H9 (cell line): ENCODE data around the gene ERICH4. TPM values are rescaled to one million over a fixed set of nuclear protein-coding genes. Genes with fewer than 3 reads are reported as not detected.
A peak's percentile ranks its signal among the peaks of the same experiment; 100 is the strongest.
"Not testable (repeated sequence)": the region's sequence is repeated elsewhere in the genome, so short reads cannot be mapped to it uniquely, and the experiment has no call there.

Source experiments
- DNase-seq: peaks from one replicate; pipeline ENCODE4 v3.0.0-alpha.2; 2017
- H2AFZ ChIP-seq: one replicate; pipeline ENCODE4 v1.6.1; 2013; ENCODE audit warnings: mild to moderate bottlenecking, low read length, control low read depth, moderate library complexity
- H2AK5ac ChIP-seq: 2 replicates; pipeline ENCODE4 v1.6.1; 2013; ENCODE audit warnings: low read length, control low read depth, mixed read lengths; ENCODE audit not compliant: insufficient read length
- H2BK120ac ChIP-seq: one replicate; pipeline ENCODE4 v1.6.1; 2013; ENCODE audit warnings: low read depth, mild to moderate bottlenecking, low read length, control low read depth, inconsistent platforms; ENCODE audit not compliant: poor library complexity, severe bottlenecking
- H2BK12ac ChIP-seq: 2 replicates; pipeline ENCODE4 v1.6.1; 2013; ENCODE audit warnings: low read length, control low read depth, mixed read lengths, low read depth; ENCODE audit not compliant: insufficient read length
- H2BK15ac ChIP-seq: 2 replicates; pipeline ENCODE4 v1.6.1; 2013; ENCODE audit warnings: low read depth, low read length, control low read depth
- H2BK20ac ChIP-seq: one replicate; pipeline ENCODE4 v1.6.1; 2013; ENCODE audit warnings: low read depth, mild to moderate bottlenecking, low read length, control low read depth, inconsistent platforms; ENCODE audit not compliant: poor library complexity, severe bottlenecking
- H2BK5ac ChIP-seq: 2 replicates; pipeline ENCODE4 v1.6.1; 2013; ENCODE audit warnings: low read length, control low read depth, mixed read lengths; ENCODE audit not compliant: insufficient read length
- H3K14ac ChIP-seq: 2 replicates; pipeline ENCODE4 v1.6.1; 2013; ENCODE audit warnings: low read length, control low read depth; ENCODE audit not compliant: insufficient read depth
- H3K18ac ChIP-seq: 2 replicates; pipeline ENCODE4 v1.6.1; 2013; ENCODE audit warnings: low read depth, mild to moderate bottlenecking, mixed read lengths, low read length, control low read depth; ENCODE audit not compliant: insufficient read length
- H3K23ac ChIP-seq: 2 replicates; pipeline ENCODE4 v1.6.1; 2013; ENCODE audit warnings: low read length, control low read depth, mixed read lengths, low read depth; ENCODE audit not compliant: insufficient read length
- H3K23me2 ChIP-seq: 2 replicates; pipeline ENCODE4 v1.6.1; 2013; ENCODE audit warnings: low read depth, mild to moderate bottlenecking, mixed read lengths, low read length, control low read depth; ENCODE audit not compliant: insufficient read length, poor library complexity, severe bottlenecking
- H3K27ac ChIP-seq: 2 replicates; pipeline ENCODE4 v1.5.1; 2013; ENCODE audit warnings: low read length, control low read depth, mixed read lengths, low read depth; ENCODE audit not compliant: insufficient read length
- H3K27me3 ChIP-seq: 2 replicates; pipeline ENCODE4 v1.6.1; 2013; ENCODE audit warnings: low read length, control low read depth, inconsistent platforms; ENCODE audit not compliant: insufficient read depth
- H3K4ac ChIP-seq: 2 replicates; pipeline ENCODE4 v1.6.1; 2013; ENCODE audit warnings: low read depth, mild to moderate bottlenecking, control low read depth, inconsistent platforms, low read length, moderate library complexity
- H3K4me1 ChIP-seq: 2 replicates; pipeline ENCODE4 v1.6.1; 2013; ENCODE audit warnings: low read length, control low read depth, inconsistent platforms; ENCODE audit not compliant: insufficient read depth
- H3K4me2 ChIP-seq: 2 replicates; pipeline ENCODE4 v1.6.1; 2013; ENCODE audit warnings: low read length, control low read depth, mixed read lengths; ENCODE audit not compliant: insufficient read length, insufficient read depth
- H3K56ac ChIP-seq: 2 replicates; pipeline ENCODE4 v1.6.1; 2013; ENCODE audit warnings: low read depth, mild to moderate bottlenecking, mixed read lengths, low read length, control low read depth; ENCODE audit not compliant: insufficient read length
- H3K79me1 ChIP-seq: 2 replicates; pipeline ENCODE4 v1.6.1; 2013; ENCODE audit warnings: low read depth, mild to moderate bottlenecking, moderate library complexity, low read length, control low read depth, inconsistent platforms; ENCODE audit not compliant: insufficient read depth, poor library complexity, severe bottlenecking
- H3K79me2 ChIP-seq: 2 replicates; pipeline ENCODE4 v1.6.1; 2013; ENCODE audit warnings: low read length, control low read depth, inconsistent platforms; ENCODE audit not compliant: insufficient read depth
- H3K9ac ChIP-seq: 2 replicates; pipeline ENCODE4 v1.6.1; 2013; ENCODE audit warnings: low read length, control low read depth, mixed read lengths; ENCODE audit not compliant: insufficient read length; ENCODE audit errors: extremely low read depth
- H3K9me3 ChIP-seq: one replicate; pipeline ENCODE4 v1.6.1; 2013; ENCODE audit warnings: low read depth, low read length, inconsistent platforms; ENCODE audit not compliant: control insufficient read depth
- H3T11ph ChIP-seq: one replicate; pipeline ENCODE4 v1.6.1; 2013; ENCODE audit warnings: mild to moderate bottlenecking, low read length, control low read depth, inconsistent platforms
- H4K20me1 ChIP-seq: one replicate; pipeline ENCODE4 v1.6.1; 2013; ENCODE audit not compliant: control insufficient read depth, insufficient read length, insufficient read depth
- H4K5ac ChIP-seq: 2 replicates; pipeline ENCODE4 v1.6.1; 2013; ENCODE audit warnings: low read depth, mild to moderate bottlenecking, mixed read lengths, low read length, control low read depth; ENCODE audit not compliant: insufficient read length
- H4K8ac ChIP-seq: replicated peaks from 2 replicates; pipeline ENCODE4 v1.6.1; 2013; ENCODE audit warnings: low read length, control low read depth, mixed read lengths, low read depth; ENCODE audit not compliant: insufficient read length
- H4K91ac ChIP-seq: 2 replicates; pipeline ENCODE4 v1.6.1; 2013; ENCODE audit warnings: low read depth, mild to moderate bottlenecking, moderate library complexity, mixed read lengths, low read length, control low read depth; ENCODE audit not compliant: insufficient read length
- H3K27ac Mint-ChIP-seq, 3 experiments: 2 replicates in 2 of 3; 3 replicates in 1 of 3; pipeline ENCODE4 v1.8.0; 2020 to 2021; ENCODE audit warnings: mixed read lengths in 3 of 3, mild to moderate bottlenecking in 1 of 3, moderate library complexity in 1 of 3
- H3K27me3 Mint-ChIP-seq: 2 replicates; pipeline ENCODE4 v1.8.0; 2021; ENCODE audit warnings: low read depth, mild to moderate bottlenecking, moderate library complexity, mixed read lengths
- H3K36me3 Mint-ChIP-seq, 3 experiments: 2 replicates in 2 of 3; 3 replicates in 1 of 3; pipeline ENCODE4 v1.8.0; 2020 to 2021; ENCODE audit warnings: low read depth in 3 of 3, mixed read lengths in 3 of 3; ENCODE audit not compliant: insufficient read depth in 1 of 3
- H3K4me1 Mint-ChIP-seq, 2 experiments: 2 replicates each; pipeline ENCODE4 v1.8.0; 2020; ENCODE audit warnings: mixed read lengths in 2 of 2
- H3K4me3 Mint-ChIP-seq, 2 experiments: 2 replicates in 1 of 2; 3 replicates in 1 of 2; pipeline ENCODE4 v1.8.0; 2020 to 2021; ENCODE audit warnings: mild to moderate bottlenecking in 2 of 2, mixed read lengths in 2 of 2, moderate library complexity in 1 of 2
- H3K9me3 Mint-ChIP-seq, 2 experiments: 2 replicates in 1 of 2; 3 replicates in 1 of 2; pipeline ENCODE4 v1.8.0; 2020; ENCODE audit warnings: mild to moderate bottlenecking in 2 of 2, mixed read lengths in 2 of 2, moderate library complexity in 1 of 2
- WGBS: extraction: QIAGEN DNeasy Blood & Tissue Kit; methylation state at CpG from one replicate; pipeline ENCODE4 v1.1.7; 2013; ENCODE audit warnings: missing lambda C conversion rate, low lambda C conversion rate, mixed read lengths; ENCODE audit not compliant: insufficient read length; ENCODE audit errors: extremely low coverage; 5-methylcytosine and 5-hydroxymethylcytosine counted together
- total RNA-seq: library from RNA; stranded (reverse); gene quantifications from 2 replicates; pipeline ENCODE4 v1.2.1, GENCODE V29; 2021
- TF ChIP-seq, protein P1 (sequence below): fragments of 200-600 bp; sonication (generic); conservative IDR thresholded peaks from 3 replicates; pipeline ENCODE4 v1.8.0; 2021; ENCODE audit warnings: antibody characterized with exemption, mild to moderate bottlenecking

The ERICH4 gene
- total RNA-seq, 1 experiment from 2014 or later: not detected

DNA sequence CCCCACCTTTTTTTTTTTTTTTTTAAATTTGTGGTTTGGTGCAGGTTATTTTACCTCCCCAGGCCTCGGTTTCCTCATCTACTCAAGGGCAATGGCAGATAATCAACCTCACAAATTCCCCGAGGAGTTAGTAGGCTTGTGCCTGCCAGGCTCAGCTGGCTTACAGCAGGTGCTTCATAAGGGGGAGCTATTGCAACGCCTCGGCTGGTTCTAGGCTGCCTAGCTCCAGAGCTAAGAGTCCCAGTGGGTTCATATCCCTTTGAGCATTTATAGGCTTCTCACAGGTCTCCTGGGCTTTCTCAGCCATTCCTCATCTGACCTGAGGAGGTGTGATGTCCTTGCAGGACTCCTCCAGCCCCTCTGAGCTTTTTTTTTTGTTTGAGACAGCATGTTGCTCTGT, 34.7 kb upstream of the ERICH4 start:
- H3K9me3 Mint-ChIP-seq: no peaks in the 10 kb centered on the region
- no peak overlapping the region for H2BK12ac ChIP-seq
- H3K4me3 Mint-ChIP-seq: no peak overlapping the region
- WGBS: no CpG with 5 or more reads among the region's 4 CpGs
- H3K23me2 ChIP-seq: peaks cover 3% of the 10 kb centered on the region
- H3K27me3 ChIP-seq: no peaks in the 10 kb centered on the region
- no peaks in the 10 kb centered on the region; the same call in 1 of the 2 replicates for H3K4me1 ChIP-seq
- H4K91ac ChIP-seq: no peak overlapping the region
- peaks cover 7 to 18% of the 10 kb centered on the region in 2 experiments for H3K4me1 Mint-ChIP-seq
- no peak overlapping the region for H3T11ph ChIP-seq
- no peaks in the 10 kb centered on the region for H3K79me1 ChIP-seq
- no peak overlapping the region for H3K4ac ChIP-seq
- H3K27me3 Mint-ChIP-seq: no peaks in the 10 kb centered on the region
- peak; percentile 45 for DNase-seq
- H3K27ac Mint-ChIP-seq: no peak overlapping the region
- no peak overlapping the region for H3K23ac ChIP-seq
- TF ChIP-seq, protein P1, sequence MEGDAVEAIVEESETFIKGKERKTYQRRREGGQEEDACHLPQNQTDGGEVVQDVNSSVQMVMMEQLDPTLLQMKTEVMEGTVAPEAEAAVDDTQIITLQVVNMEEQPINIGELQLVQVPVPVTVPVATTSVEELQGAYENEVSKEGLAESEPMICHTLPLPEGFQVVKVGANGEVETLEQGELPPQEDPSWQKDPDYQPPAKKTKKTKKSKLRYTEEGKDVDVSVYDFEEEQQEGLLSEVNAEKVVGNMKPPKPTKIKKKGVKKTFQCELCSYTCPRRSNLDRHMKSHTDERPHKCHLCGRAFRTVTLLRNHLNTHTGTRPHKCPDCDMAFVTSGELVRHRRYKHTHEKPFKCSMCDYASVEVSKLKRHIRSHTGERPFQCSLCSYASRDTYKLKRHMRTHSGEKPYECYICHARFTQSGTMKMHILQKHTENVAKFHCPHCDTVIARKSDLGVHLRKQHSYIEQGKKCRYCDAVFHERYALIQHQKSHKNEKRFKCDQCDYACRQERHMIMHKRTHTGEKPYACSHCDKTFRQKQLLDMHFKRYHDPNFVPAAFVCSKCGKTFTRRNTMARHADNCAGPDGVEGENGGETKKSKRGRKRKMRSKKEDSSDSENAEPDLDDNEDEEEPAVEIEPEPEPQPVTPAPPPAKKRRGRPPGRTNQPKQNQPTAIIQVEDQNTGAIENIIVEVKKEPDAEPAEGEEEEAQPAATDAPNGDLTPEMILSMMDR: peak; percentile 43; the same call in 2 of the 3 replicates
- H3K27ac ChIP-seq: no peak overlapping the region
- no peak overlapping the region for H2BK15ac ChIP-seq
- H2BK120ac ChIP-seq: no peak overlapping the region
- no peak overlapping the region for H2BK20ac ChIP-seq
- peaks cover 3% of the 10 kb centered on the region for H4K20me1 ChIP-seq
- H3K9me3 ChIP-seq: no peaks in the 10 kb centered on the region
- no peak overlapping the region for H2AFZ ChIP-seq
- peaks cover 0 to 7% (median 4%) of the 10 kb centered on the region in 3 experiments; a peak in 2 of 7 replicates for H3K36me3 Mint-ChIP-seq
- no peak overlapping the region for H4K5ac ChIP-seq
- H3K9ac ChIP-seq: no peak overlapping the region
- H3K79me2 ChIP-seq: no peaks in the 10 kb centered on the region
- no peak overlapping the region for H2BK5ac ChIP-seq
- no peak overlapping the region for H2AK5ac ChIP-seq
- H3K14ac ChIP-seq: no peak overlapping the region
- H3K4me2 ChIP-seq: no peak overlapping the region
- H3K18ac ChIP-seq: no peak overlapping the region
- H3K56ac ChIP-seq: no peak overlapping the region
- H4K8ac ChIP-seq: no peak overlapping the region

DNA sequence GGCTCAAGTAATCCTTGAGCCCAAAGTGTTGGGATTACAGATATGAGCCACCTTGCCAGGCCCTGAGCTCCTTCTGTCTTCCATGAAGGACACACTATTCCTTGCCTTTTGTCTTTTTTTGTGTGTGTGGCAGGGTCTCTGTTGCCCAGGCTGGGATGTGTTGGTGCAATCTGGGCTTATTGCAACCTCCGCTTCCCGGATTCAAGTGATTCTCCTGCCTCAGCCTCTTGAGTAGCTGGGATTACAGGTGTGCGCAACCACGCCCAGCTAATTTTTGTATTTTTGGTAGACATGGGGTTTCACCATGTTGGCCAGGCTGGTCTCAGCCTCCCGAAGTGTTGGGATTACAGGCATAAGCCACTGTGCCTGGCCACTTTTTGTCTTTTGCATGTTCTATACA, 34.1 kb upstream of the ERICH4 start:
- not testable (repeated sequence) for H4K91ac ChIP-seq, H3K23ac ChIP-seq, H4K8ac ChIP-seq, H3K9me3 ChIP-seq, H3K79me2 ChIP-seq, H3K56ac ChIP-seq, H2BK15ac ChIP-seq, H3K4ac ChIP-seq, H3K23me2 ChIP-seq, H3K18ac ChIP-seq, H3K14ac ChIP-seq, H2AK5ac ChIP-seq, H3K4me3 Mint-ChIP-seq, H4K20me1 ChIP-seq, H3K9me3 Mint-ChIP-seq, H3K27ac Mint-ChIP-seq, H3K27me3 ChIP-seq, H2BK5ac ChIP-seq, H3K4me2 ChIP-seq, H3K79me1 ChIP-seq, DNase-seq, H3K27ac ChIP-seq, H2AFZ ChIP-seq, H2BK120ac ChIP-seq, H3T11ph ChIP-seq, H3K9ac ChIP-seq, H2BK12ac ChIP-seq, H3K4me1 ChIP-seq, H3K27me3 Mint-ChIP-seq, H4K5ac ChIP-seq, H2BK20ac ChIP-seq
- Mint-ChIP-seq H3K36me3 (peaks cover 0 to 10% (median 7%) of the 10 kb centered on the region in 3 experiments; a peak in 3 of 7 replicates), H3K4me1 (peaks cover 7 to 18% of the 10 kb centered on the region in 2 experiments)
- WGBS: no CpG with 5 or more reads among the region's 5 CpGs
